Peyer's patch (tissue), 4 donors: Measurements from ENCODE around the gene ALKBH6. TPM values are rescaled to one million over a fixed set of nuclear protein-coding genes. Genes with fewer than 3 reads are reported as not detected.

ENCODE experiments used
- DNase-seq, 3 donors: peaks; one replicate each; pipeline ENCODE4 v3.0.0-alpha.2; 2017 to 2019
- H3K27ac ChIP-seq, 4 donors: fragments of 200-600 bp; sonication (generic); one replicate each; pipeline ENCODE4 v1.5.1; 2016 to 2019
- H3K27me3 ChIP-seq, 2 donors: fragments of 200-600 bp; sonication (generic); one replicate each; pipeline ENCODE4 v1.5.1; 2019
- H3K36me3 ChIP-seq, 3 donors: fragments of 200-600 bp; sonication (generic); one replicate each; pipeline ENCODE4 v1.5.1; 2016 to 2019
- H3K4me1 ChIP-seq, 4 donors: fragments of 200-600 bp; sonication (generic); one replicate each; pipeline ENCODE4 v1.5.1; 2016 to 2019
- H3K4me3 ChIP-seq, 4 donors: fragments of 200-600 bp; sonication (generic); 1 replicate in 3 of 4; 2 replicates in 1 of 4; pipeline ENCODE4 v1.5.1; 2016 to 2019; ENCODE audit warnings: mild to moderate bottlenecking in 1 of 4
- H3K9me3 ChIP-seq, 4 donors: fragments of 200-600 bp; sonication (generic); one replicate each; pipeline ENCODE4 v1.5.1; 2016 to 2019; ENCODE audit warnings: mild to moderate bottlenecking in 1 of 4
- POLR2A ChIP-seq, 2 donors: fragments of 450-650 bp; IDR thresholded peaks; one replicate each; pipeline ENCODE4 v1.5.1; 2017; ENCODE audit warnings: antibody characterized with exemption in 2 of 2, mild to moderate bottlenecking in 2 of 2, moderate library complexity in 2 of 2
- total RNA-seq, 4 donors: library from RNA; depleted of rRNA; stranded (reverse); fragments of >200 nt; gene quantifications; one replicate each; pipeline ENCODE4 v1.1.0, GENCODE V29; 2016
- TF ChIP-seq, protein P1 (sequence below), 6 experiments: fragments of 450-650 bp in 4 of 6; fragments of 200-600 bp in 2 of 6; sonication (generic) in 1 of 6; IDR thresholded peaks; one replicate each; pipeline ENCODE4 v1.5.1; 2017 to 2019; ENCODE audit warnings: antibody characterized with exemption in 6 of 6, mild to moderate bottlenecking in 3 of 6, moderate library complexity in 1 of 6

The ALKBH6 gene
- total RNA-seq, 4 donors from 2014 or later, result 26.4 to 56.9 (median 39.8) TPM

DNA sequence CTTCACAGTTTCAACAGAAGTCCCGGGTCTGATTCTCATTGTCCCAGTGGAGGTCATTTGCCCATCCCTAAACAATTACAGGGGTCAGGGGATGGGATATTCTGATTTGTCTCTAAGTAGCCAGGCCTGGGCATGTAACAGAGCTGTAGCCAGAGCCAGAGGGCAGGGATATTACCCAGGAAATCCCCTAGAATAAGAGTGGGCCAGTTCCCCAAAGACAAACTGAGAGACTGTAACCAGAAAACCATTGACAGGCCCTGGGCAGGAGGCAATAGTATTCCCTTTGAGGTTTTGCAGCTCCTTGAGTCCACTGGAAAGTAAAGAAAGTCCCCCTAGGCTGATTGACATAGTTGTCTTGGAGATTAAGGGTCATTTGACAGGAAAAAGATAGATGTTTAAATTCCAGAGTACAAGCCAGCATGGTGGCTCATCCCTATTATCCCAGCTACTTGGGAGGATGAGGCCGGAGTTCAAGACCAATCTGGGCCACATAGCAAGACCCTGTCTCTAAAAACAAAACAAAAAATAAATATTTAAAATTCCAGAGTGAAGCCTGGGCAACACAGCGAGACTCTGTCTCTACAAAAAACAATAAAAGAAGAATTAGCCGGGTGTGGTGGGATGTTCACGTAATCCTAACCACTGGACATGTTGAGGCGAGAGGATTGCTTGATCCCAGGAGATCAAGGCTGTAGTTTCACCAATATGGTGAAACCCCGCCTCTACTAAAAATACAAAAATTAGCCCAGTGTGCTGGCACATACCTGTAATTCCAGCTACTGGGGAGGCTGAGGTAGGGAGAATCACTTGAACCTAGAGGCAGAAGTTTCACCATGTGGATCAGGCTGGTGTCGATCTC, 20.9 kb downstream of the ALKBH6 start:
- H3K36me3 ChIP-seq, result peaks cover 0 to 9% (median 0%) of the 10 kb centered on the region in 3 donors
- H3K4me3 ChIP-seq, result no peak overlapping the region
- H3K9me3 ChIP-seq, result no peaks in the 10 kb centered on the region
- TF ChIP-seq, protein P1, sequence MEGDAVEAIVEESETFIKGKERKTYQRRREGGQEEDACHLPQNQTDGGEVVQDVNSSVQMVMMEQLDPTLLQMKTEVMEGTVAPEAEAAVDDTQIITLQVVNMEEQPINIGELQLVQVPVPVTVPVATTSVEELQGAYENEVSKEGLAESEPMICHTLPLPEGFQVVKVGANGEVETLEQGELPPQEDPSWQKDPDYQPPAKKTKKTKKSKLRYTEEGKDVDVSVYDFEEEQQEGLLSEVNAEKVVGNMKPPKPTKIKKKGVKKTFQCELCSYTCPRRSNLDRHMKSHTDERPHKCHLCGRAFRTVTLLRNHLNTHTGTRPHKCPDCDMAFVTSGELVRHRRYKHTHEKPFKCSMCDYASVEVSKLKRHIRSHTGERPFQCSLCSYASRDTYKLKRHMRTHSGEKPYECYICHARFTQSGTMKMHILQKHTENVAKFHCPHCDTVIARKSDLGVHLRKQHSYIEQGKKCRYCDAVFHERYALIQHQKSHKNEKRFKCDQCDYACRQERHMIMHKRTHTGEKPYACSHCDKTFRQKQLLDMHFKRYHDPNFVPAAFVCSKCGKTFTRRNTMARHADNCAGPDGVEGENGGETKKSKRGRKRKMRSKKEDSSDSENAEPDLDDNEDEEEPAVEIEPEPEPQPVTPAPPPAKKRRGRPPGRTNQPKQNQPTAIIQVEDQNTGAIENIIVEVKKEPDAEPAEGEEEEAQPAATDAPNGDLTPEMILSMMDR (IDR thresholded peaks at IDR 0.05), result no peak
- no peak for TF ChIP-seq POLR2A (IDR thresholded peaks at IDR 0.05)
- no peak for DNase-seq
- H3K27me3 ChIP-seq, result no peaks in the 10 kb centered on the region
- H3K4me1 ChIP-seq, result peaks cover 0 to 25% (median 10%) of the 10 kb centered on the region in 4 donors
- no peak overlapping the region for H3K27ac ChIP-seq

DNA sequence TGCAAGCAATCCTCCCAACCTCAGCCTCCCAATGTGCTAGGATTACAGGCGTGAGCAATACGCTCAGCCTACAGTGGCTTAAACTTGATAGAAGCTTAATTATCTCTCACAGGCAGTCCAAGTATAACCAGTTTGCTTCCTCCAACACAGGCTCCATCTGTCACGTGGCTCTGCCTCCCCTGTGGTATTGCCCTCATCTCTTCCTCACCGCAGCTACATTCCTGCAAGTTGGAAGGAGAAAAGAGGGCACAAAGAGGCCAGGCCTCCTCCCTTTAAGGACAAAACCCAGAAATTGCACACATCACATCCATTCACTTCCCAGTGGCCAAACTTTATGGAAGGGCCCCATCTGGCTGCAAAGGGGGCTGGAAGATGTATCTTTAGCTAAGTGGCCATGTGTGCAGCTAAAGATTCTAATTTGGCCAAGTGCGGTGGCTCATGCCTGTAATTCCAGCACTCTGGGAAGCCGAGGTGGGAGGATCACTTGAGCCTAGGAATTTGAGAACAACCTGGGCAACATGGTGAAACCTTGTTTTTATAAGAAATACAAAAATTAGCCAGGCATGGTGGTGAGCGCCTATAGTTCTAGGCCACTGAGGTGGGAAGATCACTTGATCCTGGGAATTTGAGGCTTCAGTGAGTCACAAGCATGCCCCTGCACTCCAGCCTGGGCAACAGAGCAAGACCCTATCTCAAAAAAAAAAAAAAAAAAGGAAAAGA, 22.1 kb downstream of the ALKBH6 start:
- Histone ChIP-seq H3K27ac (no peak overlapping the region), H3K36me3 (no peaks in the 10 kb centered on the region), H3K4me1 (peaks cover 0 to 22% (median 10%) of the 10 kb centered on the region in 4 donors), H3K9me3 (no peaks in the 10 kb centered on the region), H3K4me3 (no peak overlapping the region), H3K27me3 (peaks cover 0 to 8% of the 10 kb centered on the region in 2 donors)
- TF ChIP-seq, protein P1 (IDR thresholded peaks at IDR 0.05), result no peak
- TF ChIP-seq POLR2A (IDR thresholded peaks at IDR 0.05), result no peak
- DNase-seq, result no peak

DNA sequence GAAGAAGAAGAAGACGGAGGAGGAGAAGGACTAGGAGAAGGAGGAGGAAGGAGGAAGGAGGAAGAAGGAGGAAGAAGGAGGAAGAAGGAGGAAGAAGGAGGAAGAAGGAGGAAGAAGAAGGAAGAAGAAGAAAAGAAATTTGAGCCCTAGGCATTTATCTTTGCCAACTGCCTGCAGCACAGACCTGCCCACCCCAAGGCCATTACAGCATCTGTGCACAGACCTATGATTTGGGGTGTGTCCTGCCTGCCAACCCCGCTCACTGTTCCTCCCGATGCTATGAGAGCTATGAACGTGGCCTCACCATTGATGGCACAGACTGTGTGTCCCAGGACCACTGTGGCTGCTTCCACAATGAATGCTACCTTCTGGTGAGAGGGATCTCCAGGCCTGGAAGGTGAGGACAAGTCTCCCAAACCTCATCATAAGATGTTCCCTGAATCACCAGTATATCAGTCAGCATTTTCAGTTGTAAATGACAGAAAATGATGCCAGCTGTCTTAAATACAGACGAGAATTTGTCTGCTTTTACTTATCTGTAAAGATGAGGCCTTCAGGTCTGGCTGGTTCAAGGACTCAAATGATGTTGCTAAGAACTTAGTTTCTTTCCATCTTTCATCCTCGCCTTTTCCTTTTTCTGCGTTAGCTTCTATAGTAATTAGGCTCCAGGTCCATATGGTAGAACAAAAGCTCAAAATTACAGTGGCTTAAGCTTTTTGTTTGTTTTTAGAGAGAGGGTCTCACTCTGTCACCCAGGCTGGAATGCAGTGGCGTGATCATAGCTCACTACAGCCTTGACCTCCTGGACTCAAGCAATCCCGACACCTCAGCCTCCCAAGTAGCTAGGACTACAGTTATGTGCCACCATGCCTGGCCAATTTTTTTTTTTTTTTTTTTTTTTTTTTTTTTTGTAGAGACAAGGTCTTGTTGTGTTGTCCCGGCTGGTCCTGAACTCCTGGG, 23.0 kb downstream of the ALKBH6 start:
- Histone ChIP-seq H3K27me3 (peaks cover 0 to 8% of the 10 kb centered on the region in 2 donors), H3K4me3 (no peak overlapping the region), H3K36me3 (no peaks in the 10 kb centered on the region), H3K4me1 (peaks cover 0 to 16% (median 6%) of the 10 kb centered on the region in 4 donors), H3K27ac (no peak overlapping the region), H3K9me3 (no peaks in the 10 kb centered on the region)
- no peak for DNase-seq
- TF ChIP-seq, protein P1 (IDR thresholded peaks at IDR 0.05), result no peak
- no peak for TF ChIP-seq POLR2A (IDR thresholded peaks at IDR 0.05)

DNA sequence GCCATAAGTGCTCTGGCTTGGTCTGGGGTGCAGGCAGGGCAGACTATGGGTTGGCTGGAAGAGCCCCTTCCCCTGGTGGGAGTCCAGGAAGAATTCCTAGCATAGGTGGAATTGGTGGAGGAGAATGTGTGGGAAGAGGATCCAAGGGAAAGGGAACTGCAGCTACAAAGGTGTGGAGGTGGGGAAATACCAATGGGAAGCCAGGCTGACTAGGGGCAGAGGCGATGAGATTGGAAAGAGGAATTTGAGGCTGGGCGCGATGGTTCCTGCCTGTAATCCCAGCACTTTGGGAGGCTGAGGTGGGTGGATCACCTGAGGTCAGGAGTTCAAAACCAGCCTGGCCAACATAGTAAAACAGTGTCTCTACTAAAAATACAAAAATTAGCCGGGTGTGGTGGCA, 23.9 kb downstream of the ALKBH6 start:
- Histone ChIP-seq H3K9me3 (no peaks in the 10 kb centered on the region), H3K27me3 (peaks cover 0 to 8% of the 10 kb centered on the region in 2 donors), H3K4me3 (no peak overlapping the region), H3K36me3 (no peaks in the 10 kb centered on the region), H3K27ac (no peak overlapping the region), H3K4me1 (peaks cover 0 to 12% (median 2%) of the 10 kb centered on the region in 4 donors)
- DNase-seq, result no peak
- TF ChIP-seq, protein P1 (IDR thresholded peaks at IDR 0.05), result no peak
- TF ChIP-seq POLR2A (IDR thresholded peaks at IDR 0.05), result no peak

DNA sequence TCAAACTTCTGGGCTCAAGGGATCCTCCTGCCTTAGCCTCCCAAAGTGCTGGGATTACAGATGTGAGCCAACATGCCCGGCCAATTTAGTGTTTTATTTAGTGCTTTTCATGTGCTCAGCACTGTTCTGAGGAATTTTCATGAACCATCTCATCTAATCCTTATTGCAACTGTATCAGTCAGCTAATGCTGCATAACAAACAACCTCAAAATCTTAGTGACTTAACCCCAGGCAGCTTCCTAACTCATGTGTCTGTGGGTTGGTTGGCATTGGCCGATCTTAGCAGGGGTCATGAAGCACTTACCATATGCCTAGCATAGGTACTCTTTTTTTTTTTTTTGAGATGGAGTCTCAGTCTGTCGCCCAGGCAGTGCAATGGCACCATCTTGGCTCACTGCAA, 25.2 kb downstream of the ALKBH6 start:
- H3K4me3 ChIP-seq, result no peak overlapping the region
- TF ChIP-seq, protein P1 (IDR thresholded peaks at IDR 0.05), result no peak
- no peak for TF ChIP-seq POLR2A (IDR thresholded peaks at IDR 0.05)
- peaks cover 0 to 8% of the 10 kb centered on the region in 2 donors for H3K27me3 ChIP-seq

More for the DNA sequence above, 25.2 kb downstream of the ALKBH6 start:
- H3K36me3 ChIP-seq, result no peaks in the 10 kb centered on the region
- no peak overlapping the region for H3K27ac ChIP-seq
- H3K9me3 ChIP-seq, result no peaks in the 10 kb centered on the region
- peaks cover 0 to 7% (median 0%) of the 10 kb centered on the region in 4 donors for H3K4me1 ChIP-seq
- no peak for DNase-seq
